K562 (cell line): ENCODE results near the gene OBSCN. TPM values are rescaled to one million over a fixed set of nuclear protein-coding genes. Genes with fewer than 3 reads are reported as not detected.

Experiments
- ATAC-seq: fragments of 200-7000 bp; cut with Tn5 transposase; 3 replicates; pipeline ENCODE4 v1.9.1; 2020; ENCODE audit warnings: moderate library complexity
- BruUV-seq: library from RNA; stranded (reverse); fragments of 400-500 nt; replicated peaks from 2 replicates; lab custom pipeline; 2021; lab: Mats Ljungman, UMichigan
- CTCF ChIA-PET: fragments of 300-600 bp; formaldehyde crosslinking; extraction: SDS; loops from one replicate; lab custom pipeline; 2021; ENCODE audit warnings: low intra/inter-chr PET ratio; lab: Yijun Ruan, JAX
- POLR2A ChIA-PET: fragments of 300-600, 350-650 bp; sonication (Branson Sonifier 250); formaldehyde crosslinking; extraction: SDS; loops from one replicate; lab custom pipeline; 2021; ENCODE audit warnings: antibody characterized with exemption, inconsistent platforms; lab: Yijun Ruan, JAX
- DNase-seq, 4 experiments: peaks; one replicate each; pipeline versions ENCODE4 v3.0.0 to v3.0.0-alpha.2; 2011 to 2018; ENCODE audit warnings: low spot score in 3 of 4, mixed read lengths in 3 of 4; ENCODE audit errors: extremely low read depth in 1 of 4
- FAIRE-seq: peaks from 2 replicates; lab custom pipeline; 2011; peaks lifted over from hg19 to GRCh38; lab: Jason Lieb, UNC
- H2AFZ ChIP-seq: 2 replicates; pipeline ENCODE4 v1.6.0; 2011; ENCODE audit warnings: low read depth, low read length, control low read depth, inconsistent platforms
- H3K27ac ChIP-seq: fragments of 200-600 bp; 3 replicates; pipeline ENCODE4 v1.8.0; 2011; ENCODE audit warnings: low read depth, mild to moderate bottlenecking, control low read depth, inconsistent platforms, low read length, moderate library complexity, mixed read lengths; ENCODE audit errors: extremely low read depth
- H3K27me3 ChIP-seq, 2 experiments: fragments of 300-600 bp in 1 of 2; 2 replicates in 1 of 2; 3 replicates in 1 of 2; pipeline versions ENCODE4 v1.6.0 to v1.8.0; 2011; ENCODE audit warnings: inconsistent platforms in 2 of 2, low read length in 2 of 2, mild to moderate bottlenecking in 1 of 2, mixed read lengths in 1 of 2, moderate library complexity in 1 of 2; ENCODE audit not compliant: control insufficient read depth in 2 of 2, insufficient read depth in 2 of 2
- H3K36me3 ChIP-seq: fragments of 300-600 bp; 3 replicates; pipeline ENCODE4 v1.8.0; 2011; ENCODE audit warnings: mild to moderate bottlenecking, low read length, inconsistent platforms; ENCODE audit not compliant: control insufficient read depth, insufficient read depth
- H3K4me1 ChIP-seq, 2 experiments: fragments of 200-600 bp in 1 of 2; replicated peaks in 1 of 2; 2 replicates in 1 of 2; 3 replicates in 1 of 2; pipeline versions ENCODE4 v1.5.1 to v1.8.0; 2011; ENCODE audit warnings: inconsistent platforms in 2 of 2, low read length in 2 of 2, mild to moderate bottlenecking in 1 of 2, mixed read lengths in 1 of 2, moderate library complexity in 1 of 2; ENCODE audit not compliant: control insufficient read depth in 2 of 2, insufficient read depth in 2 of 2
- H3K4me2 ChIP-seq: 2 replicates; pipeline ENCODE4 v1.6.1; 2011; ENCODE audit warnings: low read length, control low read depth, inconsistent platforms, mixed read lengths; ENCODE audit not compliant: insufficient read depth
- H3K4me3 ChIP-seq: fragments of 200-600 bp; sonication (generic), shearing (Covaris generic); 2 replicates; pipeline ENCODE4 v1.5.1; 2016; ENCODE audit warnings: control low read depth, inconsistent platforms
- H3K79me2 ChIP-seq: fragments of 200-600 bp; 3 replicates; pipeline ENCODE4 v1.8.0; 2011; ENCODE audit warnings: low read length, inconsistent platforms; ENCODE audit not compliant: control insufficient read depth, insufficient read depth
- H3K9ac ChIP-seq, 2 experiments: 2 replicates each; pipeline versions ENCODE4 v1.6.0 to v1.6.1; 2011; ENCODE audit warnings: low read depth in 2 of 2, low read length in 2 of 2, control low read depth in 1 of 2, inconsistent platforms in 1 of 2, mild to moderate bottlenecking in 1 of 2, mixed read lengths in 1 of 2; ENCODE audit not compliant: insufficient read depth in 1 of 2
- H3K9me1 ChIP-seq: one replicate; pipeline ENCODE4 v1.6.0; 2011; ENCODE audit warnings: inconsistent platforms, mild to moderate bottlenecking, low read length, moderate library complexity; ENCODE audit not compliant: control insufficient read depth, insufficient read depth
- H3K9me3 ChIP-seq: replicated peaks from 2 replicates; pipeline ENCODE4 v1.5.1; 2011; ENCODE audit warnings: low read depth, low read length, inconsistent platforms; ENCODE audit not compliant: control insufficient read depth, insufficient read depth
- H4K20me1 ChIP-seq: replicated peaks from 2 replicates; pipeline ENCODE4 v1.6.1; 2011; ENCODE audit warnings: low read length, inconsistent platforms, mixed read lengths; ENCODE audit not compliant: control insufficient read depth, insufficient read depth
- AFF4 ChIP-seq: sonication (generic); formaldehyde crosslinking; IDR thresholded peaks from 2 replicates; pipeline ENCODE4 v1.8.0; 2023; ENCODE audit warnings: mild to moderate bottlenecking, missing genetic modification reagents
- DLX4 ChIP-seq: fragments of 250-450 bp; sonication (Bioruptor Pico); IDR thresholded peaks from 2 replicates; pipeline ENCODE4 v1.6.1; 2021; ENCODE audit warnings: mild to moderate bottlenecking
- E2F3 ChIP-seq: fragments of 250-450 bp; sonication (Bioruptor Pico); IDR thresholded peaks from 2 replicates; pipeline ENCODE4 v1.4.0; 2020; ENCODE audit warnings: mild to moderate bottlenecking
- HDAC6 ChIP-seq: IDR thresholded peaks from 2 replicates; pipeline ENCODE4 v1.6.1; 2012; ENCODE audit warnings: low read depth, mild to moderate bottlenecking, control low read depth, inconsistent platforms, low read length, moderate library complexity
- HMG20B ChIP-seq: fragments of 250-450 bp; sonication (Bioruptor Pico); IDR thresholded peaks from 2 replicates; pipeline ENCODE4 v1.5.0; 2021; ENCODE audit warnings: mild to moderate bottlenecking
- MAFK ChIP-seq: IDR thresholded peaks from 2 replicates; pipeline ENCODE4 v1.6.1; 2011; ENCODE audit warnings: low read length, improper control_type of control experiment
- MTF1 ChIP-seq: fragments of 250-450 bp; sonication (Bioruptor Pico); IDR thresholded peaks from 2 replicates; pipeline ENCODE4 v1.9.0; 2021; ENCODE audit warnings: moderate library complexity, mild to moderate bottlenecking, inconsistent platforms, borderline replicate concordance
- RBFOX2 ChIP-seq: fragments of 200-400 bp; formaldehyde crosslinking; IDR thresholded peaks from 2 replicates; pipeline ENCODE4 v1.6.1; 2017; ENCODE audit warnings: low read depth, mild to moderate bottlenecking, low read length, moderate library complexity
- ZFP1 ChIP-seq: fragments of 450-650 bp; formaldehyde crosslinking; IDR thresholded peaks from 2 replicates; pipeline ENCODE4 v1.4.0; 2020; ENCODE audit warnings: mild to moderate bottlenecking, mixed read lengths
- ZNF507 ChIP-seq: conservative IDR thresholded peaks from 2 replicates; pipeline ENCODE4 v1.6.1; 2017; ENCODE audit warnings: missing genetic modification characterization, missing compliant biosample characterization
- ZNF583 ChIP-seq: fragments of 250-450 bp; sonication (Bioruptor Pico); IDR thresholded peaks from 2 replicates; pipeline ENCODE4 v1.4.0; 2020
- WGBS: fragments of 100-300 bp; shearing (Covaris generic); methylation state at CpG from one replicate; pipeline ENCODE4 v1.1.6; 2016; ENCODE audit warnings: low coverage, mixed read lengths; ENCODE audit not compliant: insufficient coverage; ENCODE audit errors: missing lambda C conversion rate; 5-methylcytosine and 5-hydroxymethylcytosine counted together
- in situ Hi-C: fragments of 300-500 bp; cut with MboI; formaldehyde crosslinking; loops from 4 replicates; pipeline ENCODE4 v1.15.0; 2018; ENCODE audit warnings: inconsistent platforms, mixed read lengths
- intact Hi-C: fragments of 100-400 bp; cut with micrococcal nuclease; formaldehyde crosslinking; loops from 2 replicates; pipeline ENCODE4 v1.14.2; 2022
- polyA plus RNA-seq, 8 experiments: library from polyadenylated mRNA; depleted of rRNA in 4 of 8; stranded (reverse) in 5 of 8; unstranded in 3 of 8; fragments of >200 nt; fragmentation: Nextera tagmentation in 2 of 8; fragmentation: Illumina TruSeq in 1 of 8; extraction: Ambion mirVana in 2 of 8; extraction: Trizol in 1 of 8; gene quantifications; 2 replicates each; pipeline versions ENCODE4 v1.2.1 to v1.2.3, GENCODE V29; 2011 to 2014; ENCODE audit warnings: inconsistent platforms in 1 of 8, missing spikeins in 1 of 8
- total RNA-seq, 7 experiments: library from RNA; depleted of rRNA in 6 of 7; stranded (reverse); fragments of >200 nt in 6 of 7; fragmentation: Illumina TruSeq in 2 of 7; extraction: Trizol in 2 of 7; gene quantifications; 2 replicates each; pipeline versions ENCODE4 v1.2.1 to v1.2.3, GENCODE V29; 2011 to 2021; ENCODE audit warnings: low replicate concordance in 1 of 7
- TF ChIP-seq, protein P1 (sequence below): fragments of 450-650 bp; IDR thresholded peaks from 2 replicates; pipeline ENCODE4 v1.7.1; 2018; ENCODE audit warnings: mild to moderate bottlenecking, low read depth; ENCODE audit not compliant: partially characterized antibody

OBSCN gene
- total and polyA plus RNA-seq, 9 of the 15 experiments (the other 6 are each of a cell fraction or from before 2014, with no cell fraction given) = 0.18 to 19.7 (median 3.6) TPM

DNA sequence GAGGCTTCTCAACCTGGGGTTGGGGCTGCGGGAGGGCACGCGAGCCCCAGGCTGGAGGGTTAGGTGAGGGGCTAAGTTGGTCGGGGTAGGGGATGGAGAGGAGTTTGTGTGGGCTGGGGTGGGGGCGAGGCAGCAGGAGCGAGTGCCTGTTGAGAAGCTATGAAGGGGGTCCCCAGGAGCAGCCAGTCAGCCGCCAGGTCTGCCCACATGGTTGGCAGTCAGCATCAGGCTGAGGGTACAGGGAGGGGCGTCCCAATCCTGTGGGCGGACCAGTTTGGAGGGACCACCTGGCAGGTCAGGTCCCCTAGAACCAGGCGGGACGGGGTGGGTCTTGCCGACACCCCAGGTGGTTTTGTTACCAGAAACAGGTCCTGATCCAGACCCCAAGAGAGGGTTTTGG lies 209.2 kb downstream of the OBSCN start:
- FAIRE-seq (no peak), ATAC-seq (no peak), DNase-seq (no peak)
- CTCF ChIA-PET = no interaction called here
- Histone ChIP-seq H3K27ac (no peak overlapping the region), H4K20me1 (no peaks in the 10 kb centered on the region), H3K79me2 (no peaks in the 10 kb centered on the region), H3K9me3 (peaks cover 2% of the 10 kb centered on the region), H3K4me1 (peaks cover 35 to 44% of the 10 kb centered on the region in 2 experiments), H3K27me3 (no peaks in the 10 kb centered on the region), H3K36me3 (no peaks in the 10 kb centered on the region), H3K9ac (no peak overlapping the region), H2AFZ (no peak overlapping the region), H3K4me3 (no peak overlapping the region), H3K4me2 (no peak overlapping the region), H3K9me1 (no peaks in the 10 kb centered on the region)
- intact Hi-C loops (no loop called here), in situ Hi-C loops (no loop called here)
- POLR2A ChIA-PET = no interaction called here
- 81% methylated on average over 9 of the region's 12 CpGs for WGBS
- BruUV-seq = no TSS peak
- no peak for TF ChIP-seq E2F3 (CRISPR knock-in tag)
- no peak for TF ChIP-seq DLX4
- TF ChIP-seq AFF4 (CRISPR knock-in tag) = no peak
- TF ChIP-seq ZNF507 (tag) = no peak
- no peak for TF ChIP-seq MTF1 (CRISPR knock-in tag)
- no peak for TF ChIP-seq HDAC6
- TF ChIP-seq ZFP1 (CRISPR knock-in tag) = no peak
- TF ChIP-seq HMG20B = no peak
- TF ChIP-seq, protein P1, sequence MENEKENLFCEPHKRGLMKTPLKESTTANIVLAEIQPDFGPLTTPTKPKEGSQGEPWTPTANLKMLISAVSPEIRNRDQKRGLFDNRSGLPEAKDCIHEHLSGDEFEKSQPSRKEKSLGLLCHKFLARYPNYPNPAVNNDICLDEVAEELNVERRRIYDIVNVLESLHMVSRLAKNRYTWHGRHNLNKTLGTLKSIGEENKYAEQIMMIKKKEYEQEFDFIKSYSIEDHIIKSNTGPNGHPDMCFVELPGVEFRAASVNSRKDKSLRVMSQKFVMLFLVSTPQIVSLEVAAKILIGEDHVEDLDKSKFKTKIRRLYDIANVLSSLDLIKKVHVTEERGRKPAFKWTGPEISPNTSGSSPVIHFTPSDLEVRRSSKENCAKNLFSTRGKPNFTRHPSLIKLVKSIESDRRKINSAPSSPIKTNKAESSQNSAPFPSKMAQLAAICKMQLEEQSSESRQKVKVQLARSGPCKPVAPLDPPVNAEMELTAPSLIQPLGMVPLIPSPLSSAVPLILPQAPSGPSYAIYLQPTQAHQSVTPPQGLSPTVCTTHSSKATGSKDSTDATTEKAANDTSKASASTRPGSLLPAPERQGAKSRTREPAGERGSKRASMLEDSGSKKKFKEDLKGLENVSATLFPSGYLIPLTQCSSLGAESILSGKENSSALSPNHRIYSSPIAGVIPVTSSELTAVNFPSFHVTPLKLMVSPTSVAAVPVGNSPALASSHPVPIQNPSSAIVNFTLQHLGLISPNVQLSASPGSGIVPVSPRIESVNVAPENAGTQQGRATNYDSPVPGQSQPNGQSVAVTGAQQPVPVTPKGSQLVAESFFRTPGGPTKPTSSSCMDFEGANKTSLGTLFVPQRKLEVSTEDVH = no peak
- TF ChIP-seq ZNF583 (CRISPR knock-in tag) = no peak
- no peak for TF ChIP-seq RBFOX2
- no peak for TF ChIP-seq MAFK
